Dermis microvascular lymphatic vessel endothelial cell (primary cell): Measurements from ENCODE around the gene FAM222A. TPM values are rescaled to one million over a fixed set of nuclear protein-coding genes. Genes with fewer than 3 reads are reported as not detected.

Experiments
- DNase-seq, 2 donors: peaks; one replicate each; pipeline versions ENCODE4 v3.0.0 to v3.0.0-alpha.2; 2010; ENCODE audit warnings: low read depth in 2 of 2
- total RNA-seq: library from RNA; depleted of rRNA; stranded (reverse); fragments of >200 nt; gene quantifications from 2 replicates; pipeline ENCODE4 v1.2.1, GENCODE V29; 2014

The FAM222A gene
- total RNA-seq = 0.13 and 0.26 TPM in 2 replicates

GRCh38 chr12:109713187-109714070 is at the start of gene FAM222A:
Gene FAM222A (plus strand): TSS chr12:109713825. CDS start chr12:109744147, 30,322 bp downstream.
- peak; percentile 91 to 97 for DNase-seq

- DNase-seq = no peak
Measured at GRCh38 chr12:109664402-109664801, 49.2 kb upstream of the FAM222A start.

DNA sequence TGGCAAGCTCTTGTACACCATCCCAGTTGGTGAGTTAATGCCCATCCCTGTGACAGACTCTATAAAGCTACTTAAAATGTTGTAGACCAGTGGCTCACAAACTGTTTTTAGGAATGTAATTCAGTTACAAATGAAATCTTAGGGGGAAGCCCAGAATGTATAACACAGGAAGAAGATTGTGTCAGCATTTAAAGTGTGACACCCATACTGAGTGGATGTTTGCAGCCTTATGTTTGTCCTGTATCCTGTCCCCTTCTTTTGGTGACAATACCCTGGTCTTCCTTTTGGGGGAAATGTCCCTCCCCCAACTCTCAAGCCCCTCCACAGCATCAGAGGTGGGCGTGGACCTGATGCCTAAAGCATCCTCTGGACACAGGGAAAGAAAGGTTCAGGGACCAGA is 47.6 kb upstream of the FAM222A start:
- DNase-seq = no peak

GRCh38 chr12:109670731-109671130 is 42.9 kb upstream of the FAM222A start:
- no peak for DNase-seq

GRCh38 chr12:109671502-109671901 is 42.1 kb upstream of the FAM222A start:
- DNase-seq = no peak

DNA sequence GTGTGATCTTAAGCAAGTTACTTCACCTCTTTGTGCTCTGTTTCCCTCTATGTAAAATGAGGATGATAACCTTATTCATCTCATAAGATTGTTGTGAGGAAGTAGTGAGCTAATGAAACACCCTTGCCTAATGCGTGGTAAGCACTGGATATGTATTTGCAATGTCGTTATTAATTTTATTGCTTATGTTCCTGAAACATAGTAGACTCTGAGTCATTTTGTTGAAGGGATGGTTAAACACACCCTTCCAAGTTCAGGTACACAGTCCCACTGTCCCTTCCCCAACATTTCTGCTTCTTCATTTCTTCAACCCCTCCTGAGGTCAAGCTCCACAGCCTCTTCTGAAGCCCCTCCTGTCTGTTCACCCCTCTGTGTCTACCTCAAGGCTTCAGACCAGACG is 40.2 kb upstream of the FAM222A start:
- no peak for DNase-seq

- DNase-seq = no peak
Measured at GRCh38 chr12:109673884-109674283, 39.7 kb upstream of the FAM222A start.

DNA sequence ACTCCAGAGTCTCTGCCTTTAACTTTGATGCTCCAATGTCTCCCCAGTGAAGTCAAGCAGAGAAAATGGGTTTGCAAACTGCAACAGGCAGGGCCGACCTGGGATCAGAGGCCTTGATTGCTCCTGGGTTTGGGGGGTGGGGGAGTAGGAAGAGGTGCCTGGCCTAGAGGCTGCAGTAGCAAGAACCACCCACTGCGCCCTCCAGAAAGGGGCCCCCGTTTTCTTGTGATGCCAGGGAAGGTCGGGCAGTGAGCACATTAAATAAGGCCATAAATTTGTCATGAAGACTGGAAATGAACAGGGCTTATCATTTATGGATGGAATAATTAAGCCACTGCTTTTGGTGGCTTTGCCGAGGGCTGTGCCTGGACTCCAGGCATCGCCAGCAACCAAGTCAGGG is 38.2 kb upstream of the FAM222A start:
- no peak for DNase-seq

DNA sequence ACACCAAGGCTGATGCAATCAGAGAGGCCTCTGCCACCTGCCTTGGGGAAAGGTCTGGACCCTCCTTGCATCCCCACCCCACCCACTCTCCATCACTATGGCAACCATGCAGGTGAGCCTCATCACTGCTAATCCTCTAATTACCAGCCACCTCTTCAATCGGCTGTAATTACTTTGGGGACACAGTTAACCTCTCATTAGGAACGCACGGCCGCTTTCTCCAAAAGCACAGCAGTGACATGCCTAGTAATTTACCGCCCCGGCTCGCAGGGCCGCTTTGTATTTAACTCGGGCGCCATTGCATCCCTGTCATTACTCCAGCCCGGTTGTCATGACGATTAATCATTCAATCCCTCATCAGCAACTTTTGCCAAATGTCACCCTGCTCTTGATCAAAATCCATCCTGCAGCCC is 36.3 kb upstream of the FAM222A start:
- no peak for DNase-seq

DNA sequence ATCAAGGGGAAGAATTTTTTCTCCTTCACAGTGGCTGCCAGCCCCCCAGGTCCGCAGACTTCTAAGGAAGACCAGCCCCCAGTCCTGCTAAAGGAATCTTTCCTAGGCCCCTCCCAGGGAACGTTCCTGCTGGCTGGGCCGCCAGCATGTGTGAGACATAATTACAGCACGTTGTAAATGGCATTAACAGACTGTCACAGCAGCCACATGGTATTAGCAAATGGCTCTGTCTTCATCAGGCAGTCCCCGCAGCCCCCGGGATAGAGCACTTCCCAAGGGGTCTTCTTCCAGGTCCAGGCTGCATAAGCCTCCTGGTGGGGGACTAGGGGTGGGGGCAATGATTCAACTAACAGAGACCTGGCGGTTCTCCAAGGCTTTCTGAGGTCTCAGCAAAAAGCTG is 34.9 kb upstream of the FAM222A start:
- no peak for DNase-seq

DNA sequence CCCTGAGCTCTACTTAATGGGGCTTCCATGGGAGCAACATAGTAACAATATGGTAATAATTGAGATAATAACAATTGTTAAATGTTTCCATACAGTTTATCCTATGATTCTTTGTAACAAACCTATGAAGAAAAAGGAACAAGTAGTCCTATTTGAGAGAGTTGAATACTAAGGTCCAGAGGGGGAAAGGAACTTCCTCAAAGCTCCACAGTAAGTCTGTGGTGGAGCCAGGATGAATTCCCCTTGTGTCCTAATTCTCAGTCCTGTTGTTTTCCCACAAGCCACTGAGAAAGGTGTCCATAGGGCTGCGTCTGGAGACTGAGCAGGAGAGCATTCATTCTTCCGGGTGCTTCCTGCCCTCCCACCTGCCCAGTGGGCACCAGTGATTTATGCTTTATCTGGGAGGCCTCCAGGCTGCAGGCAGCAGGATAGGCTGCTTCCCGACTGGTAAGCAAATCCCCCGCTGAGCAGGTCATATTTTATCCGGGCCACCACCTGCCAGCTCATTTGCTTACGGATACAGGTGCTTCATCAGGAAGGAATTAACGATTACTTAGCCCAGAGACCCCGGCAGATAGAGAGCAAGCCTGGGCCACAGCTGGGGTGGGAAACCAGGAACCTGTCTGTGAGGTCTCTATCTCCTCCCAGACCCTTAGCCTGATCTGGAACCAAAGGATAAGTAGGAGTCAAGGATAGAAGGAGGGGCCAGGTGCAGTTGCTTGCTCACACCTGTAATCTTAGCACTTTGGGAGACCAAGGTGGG is 33.9 kb upstream of the FAM222A start:
- no peak for DNase-seq

DNA sequence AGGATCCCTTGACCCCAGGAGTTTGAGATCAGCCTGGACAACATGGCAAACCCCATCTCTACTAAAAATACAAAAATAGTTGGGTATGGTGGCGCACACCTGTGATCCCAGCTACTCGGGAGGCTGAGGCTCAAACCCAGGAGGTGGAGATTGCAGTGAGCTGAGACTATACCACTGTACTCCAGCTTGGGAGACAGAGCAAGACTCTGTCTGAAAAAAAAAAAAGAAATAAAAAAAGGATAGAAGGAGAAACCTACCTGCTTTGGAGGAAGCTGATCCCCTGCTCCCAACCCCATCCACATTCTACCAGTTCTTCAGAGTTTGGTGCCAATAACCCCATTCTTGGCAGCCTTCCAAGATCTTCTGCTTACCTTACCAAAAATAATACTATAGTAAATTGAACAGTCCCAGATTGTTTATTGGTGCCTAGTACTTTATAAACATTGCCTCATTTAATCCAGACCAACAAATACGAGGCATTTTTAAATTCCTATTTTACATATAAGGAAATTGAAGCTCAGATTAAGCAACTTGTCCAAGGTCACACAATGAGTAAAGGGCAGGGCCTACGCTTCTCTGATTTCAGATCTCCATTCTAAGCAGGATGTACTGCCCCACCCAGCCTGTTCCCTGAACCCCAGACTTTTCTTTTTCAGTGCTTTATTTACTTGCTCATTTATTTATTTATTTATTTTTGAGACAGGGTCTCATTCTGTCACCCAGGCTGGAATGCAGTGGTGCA is 33.2 kb upstream of the FAM222A start:
- no peak for DNase-seq

DNA sequence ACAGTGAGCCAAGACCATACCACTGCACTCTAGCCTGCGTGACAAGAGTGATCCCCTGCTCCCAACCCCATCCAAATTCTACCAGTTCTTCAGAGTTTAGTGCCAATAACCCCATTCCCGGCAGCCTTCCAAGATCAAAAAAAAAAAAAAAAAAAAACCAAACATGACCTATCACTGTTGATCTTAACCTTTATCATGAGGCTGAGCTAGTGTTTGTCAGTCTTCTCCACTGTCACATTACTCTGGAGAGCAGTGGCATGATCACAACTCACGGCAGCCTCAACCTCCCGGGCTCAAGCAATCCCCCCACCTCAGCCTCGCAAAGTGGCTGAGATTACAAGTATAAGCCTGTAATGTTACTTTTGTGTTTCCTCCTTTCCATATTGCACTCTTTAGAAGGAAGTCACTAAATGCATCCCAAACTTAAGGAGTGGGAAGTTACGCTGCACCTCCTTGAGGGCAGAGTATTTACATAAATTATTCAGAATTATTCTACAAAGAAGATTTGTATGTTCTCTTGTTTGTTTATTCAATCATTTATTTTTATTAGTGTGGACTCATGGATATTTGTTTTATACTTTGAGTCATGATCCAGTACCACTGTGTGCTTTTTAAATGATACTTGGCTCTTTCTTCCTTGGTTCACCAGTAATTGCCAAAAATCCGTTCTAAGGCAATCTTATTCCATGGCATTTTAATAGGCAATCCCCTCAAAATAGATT is 31.5 kb upstream of the FAM222A start:
- DNase-seq = no peak

DNA sequence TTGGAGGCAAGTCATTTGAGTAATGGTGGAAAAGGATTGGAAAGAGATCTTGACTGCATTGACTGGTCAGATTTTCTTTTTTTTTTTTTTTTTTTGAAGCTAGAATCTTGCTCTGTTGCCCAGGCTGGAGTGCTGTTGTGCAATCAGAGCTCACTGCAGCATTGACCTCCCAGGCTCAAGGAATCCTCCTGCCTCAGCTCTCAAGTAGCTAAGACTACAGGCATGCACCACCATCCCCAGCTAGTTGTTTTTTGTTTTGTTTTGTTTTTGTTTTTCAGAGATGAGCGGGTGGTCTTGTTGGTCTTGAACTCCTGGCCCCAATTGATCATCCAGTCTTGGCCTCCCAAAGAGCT is 30.9 kb upstream of the FAM222A start:
- no peak for DNase-seq

GRCh38 chr12:109683316-109683715 is 30.3 kb upstream of the FAM222A start:
- no peak for DNase-seq

GRCh38 chr12:109685574-109686447 is 27.8 kb upstream of the FAM222A start:
- DNase-seq = no peak

DNA sequence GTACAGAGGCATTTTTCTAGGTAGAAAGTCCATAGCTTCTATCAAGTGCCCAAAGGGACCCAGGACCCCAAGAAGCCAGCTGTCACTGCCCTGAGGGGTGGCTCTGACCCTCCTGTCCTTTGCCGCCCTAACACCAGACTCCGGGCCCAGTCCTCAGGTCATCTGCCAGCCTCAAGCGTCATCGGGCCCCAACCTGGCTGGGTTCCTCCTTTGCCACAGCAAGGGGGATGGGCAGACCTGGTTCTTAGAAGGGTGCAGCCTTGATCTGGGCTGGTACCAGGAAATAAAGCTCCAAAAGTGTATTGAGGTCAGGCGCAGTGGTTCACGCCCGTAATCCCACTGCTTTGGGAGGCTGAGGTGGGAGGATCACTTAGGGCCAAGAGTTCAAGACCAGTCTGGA is 27.1 kb upstream of the FAM222A start:
- no peak for DNase-seq

GRCh38 chr12:109687250-109687649 is 26.4 kb upstream of the FAM222A start:
- DNase-seq = no peak

DNA sequence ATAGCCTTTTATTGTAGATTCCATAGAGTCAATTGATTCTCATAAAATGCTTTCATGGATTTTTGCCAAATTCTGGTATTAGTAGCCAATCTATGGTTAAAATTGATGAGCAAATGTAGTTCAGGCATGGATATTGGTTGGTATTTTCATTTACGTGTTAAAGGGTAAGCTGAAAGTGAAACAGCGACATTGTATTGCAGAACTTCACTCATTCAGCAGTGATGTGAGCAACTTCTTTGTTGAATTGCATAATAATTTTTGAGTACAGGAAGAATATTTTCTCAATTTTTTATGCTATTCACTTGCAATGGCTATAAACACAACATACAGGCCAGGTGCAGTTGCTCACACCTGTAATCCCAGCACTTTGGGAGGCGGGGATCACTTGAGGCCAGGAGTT is 24.2 kb upstream of the FAM222A start:
- no peak for DNase-seq

- DNase-seq = no peak
Measured at GRCh38 chr12:109693160-109693559, 20.5 kb upstream of the FAM222A start.
